ENCODE measurements around the gene TXN.
"Not testable (repeated sequence)": the region's sequence is repeated elsewhere in the genome, so short reads cannot be mapped to it uniquely, and the experiment has no call there.

TXN gene

DNA sequence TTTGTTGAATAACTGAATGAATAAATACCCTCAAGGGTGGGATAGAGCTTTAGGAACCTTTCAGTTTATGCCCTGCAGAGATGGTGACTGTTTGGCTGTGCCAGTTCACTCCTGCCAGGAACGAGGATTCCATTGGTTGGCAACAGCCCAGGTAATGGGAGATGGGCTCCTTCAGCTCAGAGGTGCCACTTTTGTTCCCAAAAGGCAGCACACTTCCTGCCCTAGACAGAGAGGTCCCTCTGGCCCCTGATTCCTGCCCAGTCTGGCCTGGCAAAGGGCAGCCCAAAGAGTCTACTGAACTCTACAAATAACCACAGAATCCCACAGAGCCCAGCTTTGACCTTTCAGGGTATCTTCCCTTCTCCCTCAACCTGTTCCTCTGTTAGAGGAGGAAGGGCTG lies 49.9 kb downstream of the TXN start:
- TF ChIP-seq CTCF (IDR thresholded peaks at IDR 0.05; ENCODE audit: low read length, missing control alignments): no peak
- DNase-seq (ENCODE audit: low read depth): no peak
- H3K4me3 ChIP-seq (replicated peaks; ENCODE audit: low read depth, low read length): no peak overlapping the region

GRCh38 chr9:110205612-110206011 lies 50.7 kb downstream of the TXN start:
- not testable (repeated sequence) for H3K4me3 ChIP-seq (replicated peaks; ENCODE audit: low read depth, low read length); DNase-seq (ENCODE audit: low read depth)

DNA sequence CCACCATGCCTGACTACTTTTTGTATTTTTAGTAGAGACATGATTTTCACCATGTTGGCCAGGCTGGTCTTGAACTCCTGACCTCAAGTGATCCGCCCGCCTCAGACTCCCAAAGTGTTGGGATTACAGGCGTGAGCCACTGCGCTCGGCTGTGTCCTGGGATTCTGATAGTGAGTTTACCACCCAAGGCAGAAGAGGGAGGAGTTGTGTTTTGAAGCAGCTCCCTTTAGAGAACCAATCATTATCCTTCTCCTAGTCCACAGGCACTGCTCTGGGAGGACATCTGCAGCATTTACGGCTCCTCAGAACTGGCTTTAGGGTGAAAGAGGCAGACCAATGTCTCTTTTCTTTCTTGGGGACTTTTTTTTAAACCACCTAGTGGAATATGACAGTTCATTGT lies 54.1 kb downstream of the TXN start:
- DNase-seq (ENCODE audit: low read depth): no peak
- TF ChIP-seq CTCF (IDR thresholded peaks at IDR 0.05; ENCODE audit: low read length, missing control alignments): no peak
- no peak overlapping the region for H3K4me3 ChIP-seq (replicated peaks; ENCODE audit: low read depth, low read length)

DNA sequence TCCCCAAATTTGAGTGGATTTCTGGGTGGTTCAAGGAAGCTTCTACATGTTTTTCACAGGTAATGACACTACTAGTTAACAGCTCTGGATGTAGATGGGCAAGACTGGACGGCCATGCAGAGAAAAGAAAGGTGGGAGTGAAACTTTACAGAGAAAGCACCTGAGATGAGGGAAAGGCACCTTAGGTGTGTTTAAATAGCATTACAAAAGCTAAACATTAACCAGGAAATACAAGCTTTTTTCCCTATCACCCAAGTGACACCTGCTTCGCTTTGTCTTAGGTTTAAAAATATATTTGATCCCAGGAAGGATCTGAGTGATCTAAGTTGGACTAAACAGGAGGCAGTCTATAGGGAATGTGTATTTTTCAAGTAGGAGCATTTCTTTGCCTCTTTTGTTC lies 56.7 kb downstream of the TXN start:
- no peak overlapping the region for H3K4me3 ChIP-seq (replicated peaks; ENCODE audit: low read depth, low read length)
- no peak for TF ChIP-seq CTCF (IDR thresholded peaks at IDR 0.05; ENCODE audit: low read length, missing control alignments)
- no peak for DNase-seq (ENCODE audit: low read depth)

DNA sequence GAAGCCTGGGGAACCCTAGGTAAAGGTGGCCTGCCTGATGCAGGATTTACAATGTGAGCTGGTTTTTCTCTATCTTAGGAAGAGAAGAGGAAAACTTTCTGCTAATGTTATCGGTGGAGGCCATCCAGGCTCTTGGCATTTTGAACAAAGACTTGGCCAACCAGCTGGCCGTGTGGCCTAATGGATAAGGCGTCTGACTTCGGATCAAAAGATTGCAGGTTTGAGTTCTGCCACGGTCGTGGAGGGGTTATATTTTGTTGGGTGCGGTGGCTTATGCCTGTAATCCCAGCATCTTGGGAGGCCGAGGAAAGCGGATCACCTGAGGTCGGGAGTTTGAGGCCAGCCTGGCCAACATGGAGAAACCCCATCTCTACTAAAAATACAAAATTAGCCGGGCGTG lies 58.0 kb downstream of the TXN start:
- TF ChIP-seq CTCF (IDR thresholded peaks at IDR 0.05; ENCODE audit: low read length, missing control alignments): no peak
- no peak overlapping the region for H3K4me3 ChIP-seq (replicated peaks; ENCODE audit: low read depth, low read length)
- DNase-seq (ENCODE audit: low read depth): no peak

DNA sequence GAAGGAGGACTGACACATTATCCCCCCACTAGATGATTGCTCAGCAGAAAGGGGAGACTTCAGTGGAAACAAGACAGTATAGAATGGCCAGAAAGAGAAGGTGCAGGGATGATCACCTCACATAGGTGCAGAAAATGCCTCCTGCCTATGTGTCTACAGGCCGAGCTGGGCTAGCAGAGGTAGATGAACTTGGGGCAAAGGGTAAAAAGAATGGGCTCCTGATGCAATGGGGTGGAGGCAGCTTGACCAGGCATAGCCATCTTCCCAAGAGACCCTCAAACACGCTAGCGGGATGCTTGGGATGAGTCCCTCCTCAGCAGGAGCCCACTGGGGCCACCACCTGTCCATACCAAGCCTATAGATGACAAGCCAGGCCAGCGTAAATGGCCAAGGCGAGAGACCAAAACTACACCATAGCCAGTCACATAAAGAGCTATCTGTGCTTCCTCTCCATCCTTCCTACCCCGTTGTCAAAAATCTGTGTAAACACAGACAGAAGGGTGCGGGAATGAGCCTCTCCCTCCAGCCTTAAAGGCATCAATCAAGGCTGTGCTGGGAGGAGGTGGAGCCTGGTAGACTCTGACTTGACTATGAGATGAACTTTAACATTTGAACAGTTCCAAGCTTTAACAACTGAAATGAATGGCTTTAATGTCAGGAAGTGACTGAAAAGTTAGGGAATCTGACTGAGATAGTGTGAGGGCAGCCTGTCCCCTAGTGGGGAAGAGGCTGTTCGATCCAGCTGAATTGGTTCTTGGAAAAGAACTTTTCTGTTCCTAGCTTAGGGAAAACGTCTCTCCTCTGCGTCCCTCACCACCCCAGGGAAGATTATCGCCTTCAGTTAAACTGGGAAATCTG lies 58.7 kb downstream of the TXN start:
- no peak for DNase-seq (ENCODE audit: low read depth)
- no peak overlapping the region for H3K4me3 ChIP-seq (replicated peaks; ENCODE audit: low read depth, low read length)
- TF ChIP-seq CTCF (IDR thresholded peaks at IDR 0.05; ENCODE audit: low read length, missing control alignments): peak; percentile 47

GRCh38 chr9:110196084-110196499 lies 60.2 kb downstream of the TXN start:
- H3K4me3 ChIP-seq (replicated peaks; ENCODE audit: low read depth, low read length); DNase-seq (ENCODE audit: low read depth): not testable (repeated sequence)

All from fibroblast of pulmonary artery (primary cell).